ENCODE measurements around the gene PRKN.

DNA sequence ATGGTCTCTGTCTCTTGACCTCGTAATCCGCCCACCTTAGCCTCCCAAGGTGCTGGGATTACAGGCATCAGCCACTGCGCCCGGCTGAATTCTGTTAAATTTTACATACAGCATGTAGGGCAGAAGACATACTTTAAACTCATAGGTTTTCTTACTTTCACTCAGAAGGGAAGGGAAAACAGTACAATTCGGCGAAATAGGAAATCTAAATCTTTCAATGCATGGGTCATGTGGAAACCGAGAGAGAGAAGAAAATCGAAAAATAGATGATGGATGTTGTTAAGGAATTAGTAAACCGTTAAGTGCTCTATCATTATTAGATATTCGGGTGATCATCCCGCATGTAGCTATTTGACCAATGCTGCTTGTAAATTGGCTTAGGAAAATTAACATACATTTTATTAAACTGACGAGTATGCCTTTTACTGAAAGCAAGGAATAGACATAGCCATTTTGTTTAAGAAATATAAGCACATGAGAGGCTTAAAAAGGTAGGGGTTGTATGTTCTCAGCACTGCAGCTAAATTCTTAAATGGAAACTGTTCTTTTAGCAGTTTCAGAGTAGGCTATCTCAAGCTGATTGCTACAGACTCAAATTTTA, 1289.0 kb downstream of the PRKN start:
- no peak for TF ChIP-seq POLR2A (IDR thresholded peaks at IDR 0.05; ENCODE audit: low read length)
- no peak for TF ChIP-seq GATA1 (IDR thresholded peaks at IDR 0.05; ENCODE audit: low read depth, low read length)
